Endothelial cell of umbilical vein (primary cell): ENCODE data around the gene SUN3.

ENCODE experiments used
- CTCF ChIP-seq, 2 donors: IDR thresholded peaks; 1 replicate in 1 of 2; 2 replicates in 1 of 2; pipeline ENCODE4 v1.5.1; 2011; ENCODE audit warnings: low read length in 2 of 2, mild to moderate bottlenecking in 2 of 2, moderate library complexity in 2 of 2, control low read depth in 1 of 2, inconsistent platforms in 1 of 2, low read depth in 1 of 2; ENCODE audit not compliant: insufficient read depth in 1 of 2; ENCODE audit errors: extremely low read depth in 1 of 2
- EZH2 ChIP-seq: IDR thresholded peaks from 2 replicates; pipeline ENCODE4 v1.6.1; 2012; ENCODE audit warnings: borderline replicate concordance, low read depth, mild to moderate bottlenecking, moderate library complexity, low read length, inconsistent platforms; ENCODE audit not compliant: severe bottlenecking
- FOS ChIP-seq: IDR thresholded peaks from 2 replicates; pipeline ENCODE4 v1.6.1; 2011; ENCODE audit warnings: mild to moderate bottlenecking, low read length, moderate library complexity, borderline replicate concordance; ENCODE audit not compliant: insufficient read depth
- JUN ChIP-seq: IDR thresholded peaks from 2 replicates; pipeline ENCODE4 v1.6.1; 2011; ENCODE audit warnings: borderline replicate concordance, low read depth; ENCODE audit not compliant: insufficient read length, insufficient read depth
- MAX ChIP-seq: IDR thresholded peaks from 2 replicates; pipeline ENCODE4 v1.6.1; 2011; ENCODE audit not compliant: insufficient read depth, insufficient read length
- MYC ChIP-seq: IDR thresholded peaks from one replicate; pipeline ENCODE4 v1.6.1; 2011; ENCODE audit warnings: mild to moderate bottlenecking, low read depth, low read length
- POLR2A ChIP-seq: IDR thresholded peaks from 2 replicates; pipeline ENCODE4 v1.6.1; 2012; ENCODE audit warnings: low read depth, mild to moderate bottlenecking, control low read depth, low read length
- POLR2AphosphoS5 ChIP-seq: IDR thresholded peaks from 2 replicates; pipeline ENCODE4 v1.6.1; 2012; ENCODE audit warnings: low read depth, mild to moderate bottlenecking, control low read depth, low read length, moderate library complexity; ENCODE audit not compliant: insufficient read depth

DNA sequence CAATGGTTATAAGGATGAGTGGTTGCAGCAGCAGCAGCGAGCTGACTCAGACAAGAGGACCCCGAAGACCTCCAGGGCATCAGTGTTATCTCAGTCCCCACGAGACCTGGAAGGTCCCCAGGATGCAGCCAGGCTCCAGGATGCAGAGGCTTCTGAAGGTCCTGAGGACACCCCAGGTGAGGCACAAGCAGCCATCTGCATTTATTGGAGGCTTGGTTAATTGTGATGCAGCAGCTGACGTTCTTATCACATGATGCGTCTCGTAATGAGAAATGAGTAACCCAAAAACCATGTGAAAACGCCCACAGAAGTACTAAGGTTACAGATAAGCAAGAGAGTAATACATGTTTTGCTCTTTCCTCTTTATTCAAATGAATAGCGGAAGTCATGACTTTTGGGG lies 23.8 kb upstream of the SUN3 start:
- TF ChIP-seq MAX, result no peak
- TF ChIP-seq POLR2A, result no peak
- no peak for TF ChIP-seq POLR2AphosphoS5
- no peak for TF ChIP-seq JUN
- no peak for TF ChIP-seq CTCF (IDR thresholded peaks at IDR 0.05; ENCODE audit: extremely low read depth in 1 of 2, insufficient read depth in 1 of 2, low read depth in 1 of 2, low read length in 2 of 2)
- TF ChIP-seq FOS, result no peak
- TF ChIP-seq EZH2, result no peak
- TF ChIP-seq MYC, result no peak
